Stimulated activated CD8-positive, alpha-beta memory T cell treated with anti-CD3 and anti-CD28 coated beads, Interleukin-12 subunit alpha, Interleukin-12 subunit beta, amount 100 ng/mL, for 24 hours (primary cell): ENCODE data around the gene IL1RAPL2.

Source experiments
- DNase-seq: peaks from one replicate; pipeline ENCODE4 v3.0.0-alpha.2; 2020; ENCODE audit errors: extremely low read depth

Gene IL1RAPL2

DNA sequence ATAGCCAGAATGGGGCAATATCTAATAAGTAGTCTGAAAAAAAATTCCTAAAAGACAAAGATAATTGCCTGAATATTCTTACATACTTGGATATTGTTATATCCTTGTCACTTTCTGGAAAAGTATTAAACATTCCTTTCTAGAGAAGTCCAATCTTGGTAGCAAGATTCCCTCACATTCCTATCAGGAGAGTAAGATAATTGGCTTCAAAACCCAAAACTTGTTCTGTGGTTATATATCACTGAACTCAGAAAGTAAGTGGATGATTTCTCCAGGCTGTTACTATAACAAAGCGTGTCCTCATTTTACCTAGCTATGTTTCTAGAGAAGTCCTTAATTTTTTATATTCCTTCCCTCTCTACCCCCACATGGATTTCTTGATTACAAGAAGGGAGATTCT is 700.5 kb downstream of the IL1RAPL2 start:
- no peak for DNase-seq

DNA sequence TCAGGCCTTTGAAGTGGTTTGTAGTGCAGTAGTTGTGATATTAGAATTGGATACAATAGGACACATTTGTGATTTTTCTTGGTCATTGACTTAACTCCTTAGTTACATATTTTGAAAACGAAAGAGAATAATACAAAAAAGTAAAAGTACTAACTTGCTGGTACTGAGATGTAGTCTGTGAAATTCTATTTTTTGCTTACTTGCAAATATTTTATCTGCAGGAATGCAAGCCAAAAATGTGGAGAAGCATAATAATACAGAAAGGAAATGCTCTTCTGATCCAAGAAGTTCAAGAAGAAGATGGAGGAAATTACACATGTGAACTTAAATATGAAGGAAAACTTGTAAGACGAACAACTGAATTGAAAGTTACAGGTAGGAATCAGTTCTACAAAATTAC is 701.2 kb downstream of the IL1RAPL2 start:
- DNase-seq = no peak

DNA sequence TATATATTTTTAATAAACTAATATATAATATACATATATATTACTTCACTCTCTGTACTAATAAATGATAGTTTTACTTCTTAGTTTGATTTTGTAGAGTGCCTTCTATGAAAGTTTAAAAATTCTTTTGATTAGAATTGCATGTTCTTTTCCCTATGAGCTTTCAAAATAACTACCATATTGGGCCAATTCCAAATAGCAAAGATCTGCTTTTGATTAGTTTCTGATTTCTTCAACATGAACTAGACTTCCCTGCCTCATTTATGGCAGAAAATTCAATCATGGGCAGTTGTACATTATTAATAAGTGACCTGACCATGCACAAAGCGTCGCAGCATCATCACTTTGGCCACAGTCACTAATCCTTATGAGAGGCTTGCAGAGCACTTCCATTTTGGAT is 703.4 kb downstream of the IL1RAPL2 start:
- DNase-seq = no peak

DNA sequence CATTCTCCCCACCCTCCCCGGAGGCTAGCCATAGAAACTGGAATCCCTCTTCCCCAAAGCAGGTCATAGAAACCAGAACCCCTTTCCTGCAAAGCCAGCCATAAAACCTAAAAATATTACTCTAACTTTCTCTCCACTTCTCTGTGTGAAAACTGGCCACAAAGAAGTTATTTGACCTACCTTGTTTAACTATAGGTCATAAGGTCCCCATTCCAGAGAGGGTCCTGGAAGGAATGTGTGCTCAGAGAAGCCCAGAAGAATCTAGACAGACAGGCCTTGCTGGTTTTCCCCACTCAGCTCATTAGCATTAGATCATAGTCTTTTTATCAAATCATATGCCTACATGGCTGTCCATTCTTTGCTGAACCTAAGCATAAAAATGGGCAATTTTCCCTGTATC is 707.3 kb downstream of the IL1RAPL2 start:
- no peak for DNase-seq

DNA sequence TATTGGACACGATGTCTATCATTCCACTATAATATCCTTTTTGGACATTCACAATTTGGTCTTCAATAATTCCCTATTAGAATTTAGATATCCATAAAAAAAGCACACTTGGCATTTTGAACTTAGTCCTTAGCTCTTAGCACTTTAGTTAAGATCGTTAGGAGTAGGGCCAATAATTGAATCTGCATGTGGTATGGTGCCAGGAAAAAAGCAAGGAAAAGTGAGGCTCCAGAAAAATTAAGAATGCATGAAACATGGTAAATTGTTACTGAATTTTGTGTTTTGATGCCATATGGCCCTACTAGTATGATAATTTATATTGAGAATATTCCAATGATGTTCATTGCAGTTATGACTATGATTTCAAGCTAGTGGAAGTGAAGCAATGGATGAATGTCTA is 708.1 kb downstream of the IL1RAPL2 start:
- DNase-seq = no peak

DNA sequence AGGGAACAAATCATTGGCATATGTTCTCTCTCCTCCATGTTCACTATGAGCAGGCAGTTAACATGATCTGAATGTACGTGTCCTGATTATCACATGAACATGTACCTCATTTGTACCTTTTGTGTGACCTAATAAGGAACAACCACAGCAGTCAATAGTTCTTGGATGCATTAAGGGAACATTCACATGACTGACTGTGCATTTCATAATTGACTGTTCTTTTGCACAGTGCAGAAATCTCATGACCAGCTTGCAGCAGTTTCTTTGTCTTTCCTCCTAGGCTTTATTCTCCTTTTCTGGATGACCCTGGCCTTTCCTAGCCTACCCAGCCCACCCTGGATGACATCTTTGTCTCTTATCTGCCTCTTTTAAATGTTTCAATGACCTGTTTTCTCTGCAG is 711.1 kb downstream of the IL1RAPL2 start:
- DNase-seq = no peak

DNA sequence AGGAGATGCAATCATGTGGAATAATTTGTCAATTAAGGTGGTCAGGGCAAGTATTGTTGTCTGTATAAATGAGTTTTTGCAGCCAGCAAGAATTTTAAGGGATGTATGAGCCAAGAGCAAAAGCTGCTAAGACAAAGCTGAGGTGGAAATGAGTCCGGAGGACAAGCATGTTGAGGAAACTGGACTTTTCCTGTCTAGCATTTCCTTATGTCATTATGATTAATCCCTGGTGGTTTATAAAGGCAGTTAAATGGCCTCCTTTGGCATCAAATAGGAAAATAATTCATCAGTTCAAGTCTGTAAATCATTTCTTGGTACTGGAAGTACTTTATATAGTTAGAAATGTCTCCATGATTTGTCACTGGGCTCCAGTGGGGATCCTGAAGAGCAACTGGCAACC is 716.1 kb downstream of the IL1RAPL2 start:
- no peak for DNase-seq

DNA sequence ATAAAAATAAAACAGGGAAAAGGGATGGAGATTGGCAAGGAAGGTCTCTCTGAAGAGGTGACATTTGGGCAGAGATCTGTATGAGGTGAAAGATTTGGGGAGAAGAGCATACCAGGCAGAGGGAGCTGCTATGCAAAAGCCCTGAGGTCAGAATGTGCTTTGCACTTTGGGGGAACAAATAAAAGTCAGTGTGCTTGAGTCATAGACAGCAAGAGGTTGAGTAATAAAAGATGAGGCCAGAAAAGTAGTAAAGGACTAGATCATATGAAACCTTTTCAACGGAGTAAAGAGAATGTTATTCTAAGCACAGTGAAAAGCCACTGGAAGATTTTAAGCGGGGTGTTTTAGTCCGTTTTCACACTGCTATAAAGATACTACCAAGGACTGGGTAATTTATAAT is 731.0 kb downstream of the IL1RAPL2 start:
- no peak for DNase-seq

DNA sequence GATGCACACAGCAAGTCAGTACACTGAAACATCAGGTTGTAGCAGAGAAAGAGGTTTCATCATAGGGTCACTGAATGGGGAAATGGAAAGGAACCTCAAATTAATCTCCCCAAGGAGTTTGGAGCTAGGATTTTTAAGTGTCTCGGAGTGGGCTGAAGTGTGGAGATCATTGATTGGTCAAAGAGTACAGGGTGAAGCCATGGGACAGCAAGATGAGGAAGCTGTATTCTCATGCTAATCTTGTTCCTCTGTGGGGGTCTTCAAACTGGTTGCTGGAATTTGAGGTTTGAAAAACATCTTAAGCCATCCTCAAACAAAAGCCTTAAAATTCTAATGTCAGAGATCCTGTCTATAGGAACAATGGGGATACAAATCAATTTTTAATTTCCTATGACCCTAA is 733.3 kb downstream of the IL1RAPL2 start:
- no peak for DNase-seq

DNA sequence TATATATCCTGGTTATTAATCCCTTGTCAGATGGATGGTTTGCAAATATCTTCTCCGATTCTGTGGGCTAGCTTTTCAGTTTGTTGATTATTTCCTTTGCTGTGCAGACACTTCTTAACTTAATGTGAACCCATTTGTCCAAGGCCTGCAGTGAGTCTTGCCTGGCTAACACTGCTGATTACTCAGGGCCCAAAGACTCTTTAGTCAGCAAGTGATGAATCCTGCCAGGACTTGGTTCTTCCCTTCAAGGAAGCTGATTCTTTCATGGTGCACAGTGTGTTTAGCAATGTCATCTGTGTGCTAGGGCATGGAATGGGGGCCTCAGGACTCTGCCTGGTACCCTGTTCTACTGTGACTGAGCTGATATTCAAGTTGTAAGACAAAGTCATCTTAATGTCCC is 736.2 kb downstream of the IL1RAPL2 start:
- no peak for DNase-seq

DNA sequence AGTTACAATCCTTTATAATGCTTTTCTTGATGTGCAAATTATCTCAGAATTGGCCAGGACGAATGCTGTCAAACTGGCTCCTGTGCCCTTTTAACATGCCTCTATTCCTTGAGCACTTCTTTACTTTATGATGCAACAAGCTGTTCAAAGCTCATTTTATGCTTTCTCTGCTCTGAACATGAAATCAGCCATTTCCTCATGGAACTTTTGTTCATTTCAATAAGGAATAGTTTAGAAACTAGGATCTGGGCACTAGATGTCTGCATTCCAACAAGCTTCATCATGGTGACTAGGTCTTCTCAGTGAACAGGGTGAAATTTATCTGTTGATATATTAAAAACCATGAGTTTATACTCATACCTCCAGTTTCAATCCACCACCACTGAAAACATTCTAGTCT is 741.8 kb downstream of the IL1RAPL2 start:
- no peak for DNase-seq

DNA sequence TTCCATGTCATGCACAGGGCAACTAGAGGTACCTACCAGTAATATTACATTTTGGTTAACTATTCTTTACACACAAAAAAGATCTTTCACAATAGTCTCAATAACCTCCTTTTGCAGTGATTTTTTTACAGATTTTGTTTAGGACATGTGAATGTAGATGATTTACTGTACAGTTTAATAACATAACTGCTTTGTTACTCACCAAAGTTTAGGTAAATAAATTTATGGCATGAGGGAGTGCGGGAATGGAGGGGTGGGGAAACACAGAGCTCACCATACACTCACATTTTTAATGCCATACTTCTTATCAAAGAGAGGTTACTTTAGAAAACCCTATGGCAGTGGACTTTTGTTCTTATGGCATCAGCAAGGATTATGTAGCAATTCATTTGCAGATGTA is 747.6 kb downstream of the IL1RAPL2 start:
- DNase-seq = no peak

DNA sequence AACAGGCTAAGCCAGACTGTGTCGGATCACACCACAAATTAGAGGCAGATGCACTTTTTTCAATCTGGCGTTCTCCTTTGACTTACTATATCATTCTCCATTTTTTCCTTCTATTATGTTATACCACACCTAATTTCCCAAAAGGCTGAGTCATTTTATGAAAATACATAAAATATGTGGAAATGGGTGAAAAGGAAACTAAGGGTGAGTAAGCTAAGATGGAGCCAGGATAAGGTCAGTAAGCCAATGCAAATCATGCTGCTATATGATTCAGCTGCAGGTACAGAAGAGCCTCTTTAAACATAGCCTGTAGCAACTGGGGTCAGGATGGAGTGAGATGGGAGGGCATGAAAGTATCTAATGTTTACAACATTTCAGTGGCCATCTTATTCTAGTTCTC is 748.5 kb downstream of the IL1RAPL2 start:
- no peak for DNase-seq

DNA sequence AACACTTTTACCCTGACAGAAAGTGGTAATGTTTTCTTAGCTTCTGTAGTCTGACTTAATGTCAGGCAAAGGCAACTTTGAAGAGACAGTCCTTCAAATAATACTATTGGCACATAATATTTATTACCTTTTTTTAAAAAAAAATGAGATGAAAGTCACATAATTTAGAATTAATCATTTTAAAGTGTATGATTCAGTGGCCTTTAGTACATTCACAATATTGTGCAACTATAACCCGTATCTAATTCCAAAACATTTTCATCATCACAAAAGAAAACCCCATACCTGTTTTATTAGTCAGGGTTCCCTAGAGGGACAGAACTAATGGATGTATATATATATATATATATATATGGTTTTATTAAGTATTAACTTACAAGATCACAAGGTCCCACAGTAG is 749.2 kb downstream of the IL1RAPL2 start:
- no peak for DNase-seq

DNA sequence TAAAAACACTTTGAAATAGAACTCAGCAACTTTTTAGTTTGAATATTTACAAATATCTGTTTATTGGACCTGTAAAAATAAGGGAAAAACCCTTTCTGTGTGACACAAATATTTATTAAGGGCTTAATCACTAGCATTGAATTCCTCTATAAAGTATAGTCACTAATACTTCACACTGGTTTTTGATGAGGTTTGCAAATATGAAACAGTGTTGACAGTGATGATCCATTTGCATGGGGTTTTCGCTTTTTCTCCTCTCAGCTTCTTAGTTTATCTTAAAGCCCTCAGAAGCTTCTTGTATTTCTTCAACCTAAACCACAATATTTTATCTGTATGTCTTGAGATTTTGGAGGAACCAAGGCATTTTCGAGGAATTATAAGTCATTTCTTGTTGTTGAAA is 751.1 kb downstream of the IL1RAPL2 start:
- no peak for DNase-seq

DNA sequence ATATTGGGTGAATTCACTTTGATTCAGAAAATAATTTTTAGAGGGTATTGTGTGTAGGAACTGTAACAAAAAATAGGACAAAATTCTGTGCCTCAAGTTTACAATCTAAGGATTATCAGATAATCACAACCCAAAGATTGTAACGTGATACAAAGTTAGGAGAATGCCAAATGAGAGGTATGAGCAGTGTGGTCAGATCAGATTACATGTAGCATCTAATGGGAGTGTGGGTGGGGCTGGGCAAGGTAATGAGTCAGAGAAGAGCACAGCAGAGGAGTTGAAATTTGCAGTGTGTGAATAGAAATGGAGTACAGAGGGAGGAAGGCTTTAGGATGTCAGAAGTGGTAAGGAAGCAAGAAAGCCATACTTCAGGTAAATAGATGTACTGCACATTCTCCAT is 757.9 kb downstream of the IL1RAPL2 start:
- DNase-seq = no peak

DNA sequence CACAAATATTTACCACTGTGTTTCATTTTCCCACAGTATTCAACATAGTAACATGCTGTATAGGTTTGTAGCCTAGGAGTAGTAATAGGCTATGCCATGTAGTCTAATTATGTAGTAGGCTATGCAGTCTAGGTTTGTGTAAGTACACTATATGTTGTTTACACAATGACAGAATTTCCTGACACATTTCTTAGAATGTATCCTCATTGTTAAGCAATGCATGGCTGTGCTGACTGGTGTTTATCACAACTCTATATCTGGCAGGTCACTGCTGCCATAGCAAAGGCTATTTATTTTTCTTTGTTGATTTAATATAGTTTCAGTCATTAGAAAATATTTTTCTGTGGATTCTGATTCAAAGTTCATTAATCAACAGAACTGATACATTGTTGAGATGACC is 762.8 kb downstream of the IL1RAPL2 start:
- no peak for DNase-seq

DNA sequence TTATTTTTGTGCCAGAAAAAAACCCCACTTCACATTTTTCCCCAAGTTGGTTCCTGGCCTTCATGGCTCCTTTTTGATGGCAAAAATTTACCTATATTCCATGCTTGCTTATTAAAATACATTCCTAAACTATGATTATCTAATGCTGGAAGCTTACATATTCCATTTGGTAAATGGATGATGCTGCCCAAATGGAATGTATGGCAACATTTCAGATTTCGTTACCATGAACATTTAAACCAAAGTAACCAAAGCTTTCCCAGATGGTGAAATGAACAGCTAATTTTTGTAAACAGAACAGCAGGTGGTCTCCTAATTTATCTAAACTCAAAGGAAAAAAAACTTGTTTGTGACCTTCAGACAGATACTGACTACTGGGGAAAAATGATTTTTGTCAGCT is 765.2 kb downstream of the IL1RAPL2 start:
- DNase-seq = no peak

DNA sequence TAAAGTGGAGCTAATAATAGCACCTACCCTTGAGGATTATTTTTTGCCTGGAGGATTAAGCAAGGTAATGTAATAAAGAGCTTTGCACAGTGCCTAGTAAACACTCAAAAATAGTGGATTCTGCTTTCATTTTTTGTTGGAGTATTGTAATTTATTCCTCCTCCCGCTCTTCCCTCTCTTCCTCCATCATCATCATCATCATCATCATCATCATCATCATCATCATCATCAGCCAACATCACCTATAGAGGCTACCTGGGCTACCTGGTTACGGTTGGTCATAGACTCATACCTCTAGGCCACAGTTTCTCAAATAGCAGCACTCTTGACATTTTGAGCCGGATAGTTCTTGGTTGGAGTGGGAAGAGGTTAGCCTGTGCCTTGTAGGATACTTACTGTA is 781.4 kb downstream of the IL1RAPL2 start:
- no peak for DNase-seq

DNA sequence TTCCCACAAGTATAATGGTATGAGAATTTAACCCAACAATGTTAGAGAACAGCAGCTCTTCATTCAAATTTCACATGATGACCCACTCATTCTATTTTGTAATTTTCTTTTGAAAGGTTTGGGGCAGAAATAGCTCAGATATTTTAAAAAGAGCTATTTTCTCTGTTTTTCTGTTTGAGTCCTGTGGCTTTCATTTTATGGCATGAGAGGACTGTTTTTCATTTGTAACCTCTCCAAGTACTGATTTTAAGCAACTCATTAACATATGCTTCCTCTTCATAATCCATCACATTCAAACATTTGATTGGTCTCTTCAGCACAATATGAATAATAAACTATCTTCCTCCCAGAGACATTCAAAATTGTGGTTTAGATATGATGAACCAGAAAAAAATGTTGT is 783.5 kb downstream of the IL1RAPL2 start:
- DNase-seq = no peak

DNA sequence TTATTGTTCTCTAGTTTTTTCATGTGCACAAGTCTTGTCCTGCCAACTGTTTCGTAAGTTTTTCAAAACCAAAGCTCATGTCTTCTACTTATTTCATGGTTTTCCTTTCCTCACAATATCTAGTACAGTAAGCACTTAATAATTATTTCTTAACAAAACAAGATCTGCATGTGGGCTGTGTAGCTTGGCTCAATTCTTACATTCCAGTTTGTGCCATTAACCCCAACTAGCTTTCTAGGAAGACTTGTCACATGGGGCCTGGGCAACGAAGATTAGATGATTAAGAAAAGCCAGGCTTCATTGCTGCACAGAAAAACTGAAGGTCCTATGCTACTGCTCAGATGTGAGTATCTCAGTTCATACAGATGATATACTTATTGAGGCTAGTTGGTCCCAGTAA is 809.8 kb downstream of the IL1RAPL2 start:
- no peak for DNase-seq

DNA sequence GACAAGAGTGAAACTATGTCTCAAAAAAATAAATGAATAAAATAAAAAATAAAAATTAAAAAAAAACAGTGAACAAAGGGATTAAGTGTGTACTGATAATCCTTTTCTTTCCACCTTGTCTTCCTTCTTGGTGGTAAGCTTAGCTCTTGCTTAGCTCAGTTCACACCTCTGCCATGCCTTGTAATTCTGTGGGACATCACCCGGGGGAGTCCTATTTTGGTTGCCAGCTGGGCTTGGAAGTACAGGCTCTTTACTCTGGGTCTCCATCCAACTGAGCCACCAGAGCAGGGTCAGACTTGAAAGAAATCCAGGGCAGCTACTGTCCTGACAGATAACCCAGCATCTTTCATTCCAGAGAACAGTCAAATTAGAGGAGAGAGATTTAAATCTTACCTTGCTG is 858.7 kb downstream of the IL1RAPL2 start:
- no peak for DNase-seq

DNA sequence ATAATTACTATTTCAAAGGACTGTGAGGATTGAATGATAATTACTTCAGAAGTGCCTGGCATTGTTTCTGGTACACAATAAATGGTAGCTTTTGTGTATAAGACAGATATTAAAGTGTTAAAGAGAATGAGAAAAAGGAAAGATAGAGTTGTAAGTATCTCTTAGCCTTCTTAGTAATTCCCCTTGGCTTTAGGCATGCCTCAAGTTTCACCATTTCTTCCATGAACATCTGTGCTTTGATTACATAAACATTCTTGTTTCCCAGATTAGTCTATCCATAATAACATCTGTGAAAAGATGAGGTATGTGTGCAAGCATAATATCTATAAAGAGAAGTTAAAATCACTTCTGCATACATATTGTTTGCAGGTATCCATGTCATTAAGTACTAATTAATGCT is 885.4 kb downstream of the IL1RAPL2 start:
- DNase-seq = no peak

DNA sequence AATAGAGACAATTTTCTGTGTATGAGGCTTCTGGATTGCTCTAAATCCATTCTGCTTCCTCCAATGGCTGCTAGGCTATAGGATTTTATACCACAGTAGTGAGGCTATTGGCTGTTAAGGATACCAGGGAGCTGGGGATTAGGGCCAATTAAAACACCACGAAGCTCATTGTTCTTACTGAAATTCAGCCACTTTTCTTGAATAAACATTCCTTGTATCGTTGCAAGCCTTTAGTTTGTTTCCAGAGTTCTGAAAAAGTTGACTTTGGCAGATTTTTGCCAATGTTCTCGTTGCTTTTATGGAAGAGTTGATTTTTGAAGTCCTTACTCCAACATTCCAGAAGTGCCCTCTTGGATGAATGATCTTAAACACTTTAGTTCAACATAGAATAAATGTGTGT is 892.8 kb downstream of the IL1RAPL2 start:
- no peak for DNase-seq

DNA sequence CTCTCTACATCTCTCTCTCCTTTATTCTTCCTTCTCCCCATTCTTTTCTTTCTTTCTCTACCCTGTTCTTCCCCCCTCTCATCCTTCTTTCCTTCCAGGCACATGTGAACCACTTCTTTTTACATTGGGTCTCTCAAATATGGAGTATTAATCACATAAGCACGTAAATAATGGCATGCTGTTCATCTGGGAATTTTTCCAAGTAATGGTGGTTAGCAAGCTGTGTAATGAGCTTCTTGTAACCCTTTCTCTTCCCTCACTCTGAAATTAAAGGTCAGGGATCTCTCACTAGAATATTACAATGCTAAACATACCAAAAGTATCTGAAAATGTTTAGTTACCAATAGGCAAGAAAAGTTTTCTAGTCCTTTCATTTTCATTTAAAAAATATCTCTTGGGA is 894.4 kb downstream of the IL1RAPL2 start:
- DNase-seq = no peak
